ENCODE data around the gene TRANK1. TPM values are rescaled to one million over a fixed set of nuclear protein-coding genes. Genes with fewer than 3 reads are reported as not detected.

TRANK1 gene
- total RNA-seq, 1 experiment from 2014 or later: 1.1 TPM

DNA sequence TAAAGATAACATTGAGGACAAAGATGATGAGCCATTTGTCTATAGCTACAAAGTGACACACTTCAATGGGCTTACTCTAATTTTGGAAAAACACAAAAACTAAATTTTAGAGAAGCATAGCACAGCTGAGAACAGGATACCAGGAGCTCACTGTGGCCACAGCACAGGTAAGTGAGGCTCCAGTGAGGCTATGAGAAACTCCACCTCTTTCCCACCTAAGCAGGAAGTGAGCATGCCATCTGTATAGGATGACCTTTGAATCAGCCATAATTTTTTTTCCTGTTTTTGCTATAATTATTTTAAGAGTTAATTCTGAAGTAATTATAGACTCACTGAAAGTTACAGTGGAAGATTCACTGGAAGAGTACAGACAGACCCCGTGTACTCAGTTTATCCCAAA, 98.4 kb downstream of the TRANK1 start:
- POLR2A ChIA-PET: no interaction called here
- H3K4me3 ChIP-seq (replicated peaks in 1 of 2; ENCODE audit: low read depth in 1 of 2, low read length in 2 of 2): no peak overlapping the region
- H3K4me2 ChIP-seq (ENCODE audit: low read length): no peak overlapping the region
- no peak for TF ChIP-seq CTCF (IDR thresholded peaks at IDR 0.05 in 2 of 3, conservative IDR thresholded peaks at IDR 0.05 in 1 of 3; ENCODE audit: borderline replicate concordance in 1 of 3, insufficient read depth in 1 of 3, low read depth in 2 of 3, low read length in 2 of 3)
- no peak for TF ChIP-seq POLR2A (IDR thresholded peaks at IDR 0.05; ENCODE audit: borderline replicate concordance, extremely low read depth, insufficient read depth, insufficient read length)
- TF ChIP-seq, protein P1, sequence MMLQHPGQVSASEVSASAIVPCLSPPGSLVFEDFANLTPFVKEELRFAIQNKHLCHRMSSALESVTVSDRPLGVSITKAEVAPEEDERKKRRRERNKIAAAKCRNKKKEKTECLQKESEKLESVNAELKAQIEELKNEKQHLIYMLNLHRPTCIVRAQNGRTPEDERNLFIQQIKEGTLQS (IDR thresholded peaks at IDR 0.05): no peak
- no peak for TF ChIP-seq YY1 (IDR thresholded peaks at IDR 0.05; ENCODE audit: extremely low read depth, insufficient replicate concordance, low read depth, low read length)
- TF ChIP-seq TCF7L2 (IDR thresholded peaks at IDR 0.05; ENCODE audit: borderline replicate concordance, extremely low read depth, insufficient read depth, insufficient read length): no peak
- TF ChIP-seq SIN3A (IDR thresholded peaks at IDR 0.05; ENCODE audit: low read depth): no peak
- TF ChIP-seq POLR2AphosphoS5 (IDR thresholded peaks at IDR 0.05; ENCODE audit: low read depth, low read length): no peak
- TF ChIP-seq, protein P2, sequence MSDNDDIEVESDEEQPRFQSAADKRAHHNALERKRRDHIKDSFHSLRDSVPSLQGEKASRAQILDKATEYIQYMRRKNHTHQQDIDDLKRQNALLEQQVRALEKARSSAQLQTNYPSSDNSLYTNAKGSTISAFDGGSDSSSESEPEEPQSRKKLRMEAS (IDR thresholded peaks at IDR 0.05): no peak
- TF ChIP-seq FOSL1 (IDR thresholded peaks at IDR 0.05; ENCODE audit: low read depth): no peak
- no peak for TF ChIP-seq ZFX (IDR thresholded peaks at IDR 0.05)
- no peak for TF ChIP-seq SRF (IDR thresholded peaks at IDR 0.05; ENCODE audit: low read depth)
- TF ChIP-seq EZH2phosphoT487 (IDR thresholded peaks at IDR 0.05; ENCODE audit: borderline replicate concordance): no peak
- no peak for TF ChIP-seq SP1 (IDR thresholded peaks at IDR 0.05; ENCODE audit: low read depth)
- H3K27me3 ChIP-seq (ENCODE audit: insufficient read depth, low read length): no peaks in the 10 kb centered on the region
- no peaks in the 10 kb centered on the region for H3K36me3 ChIP-seq (ENCODE audit: control insufficient read depth in 1 of 2, insufficient read depth in 2 of 2, low read length in 2 of 2)
- RAD21 ChIA-PET (ENCODE audit: low non-redundant PET in 1 of 2, low total read pairs in 2 of 2, uncharacterized antibody in 2 of 2, unreplicated experiment in 2 of 2): no interaction called here
- no peak overlapping the region for H3K27ac ChIP-seq (ENCODE audit: low read depth, low read length)
- no peaks in the 10 kb centered on the region for H3K79me2 ChIP-seq (ENCODE audit: insufficient read depth, low read length)
- no peaks in the 10 kb centered on the region for H4K20me1 ChIP-seq (ENCODE audit: insufficient read depth)
- no TSS peak for BruUV-seq (replicated peaks)
- ATAC-seq (no peak), DNase-seq (ENCODE audit: low read depth, low spot score) (no peak)
- H2AFZ ChIP-seq (ENCODE audit: low read depth, low read length, poor library complexity, severe bottlenecking): no peak overlapping the region
- CTCF ChIA-PET: interaction anchor here (1.6 kb wide), 1 partner anchor 54 kb away, joined by 4 read pairs; no protein-coding TSS in a partner anchor
- peaks cover 0 to 3% of the 10 kb centered on the region in 2 experiments; a peak in 1 of 4 replicates for H3K9me3 ChIP-seq (ENCODE audit: control insufficient read depth in 1 of 2, insufficient read depth in 1 of 2, low read depth in 1 of 2, low read length in 2 of 2)
- peaks cover 0 to 2% of the 10 kb centered on the region in 2 experiments; a peak in 1 of 4 replicates for H3K4me1 ChIP-seq (ENCODE audit: control insufficient read depth in 1 of 2, insufficient read depth in 2 of 2, low read length in 2 of 2)
- H3K9ac ChIP-seq (ENCODE audit: low read length): no peak overlapping the region
- H3K9me2 ChIP-seq (ENCODE audit: insufficient read depth): no peaks in the 10 kb centered on the region
- intact Hi-C loops (cut with micrococcal nuclease): no loop called here
